GM12801 (cell line): ENCODE measurements around the gene LMNB1.

Source experiments
- CTCF ChIP-seq: IDR thresholded peaks from one replicate; pipeline ENCODE4 v1.5.1; 2011; ENCODE audit warnings: control low read depth; ENCODE audit not compliant: insufficient read length; ENCODE audit errors: extremely low read depth

The LMNB1 gene

GRCh38 chr5:126799780-126800179 is 22.8 kb downstream of the LMNB1 start:
- TF ChIP-seq CTCF = no peak

- TF ChIP-seq CTCF = no peak
Measured at GRCh38 chr5:126801174-126801991, 24.4 kb downstream of the LMNB1 start.

- TF ChIP-seq CTCF = no peak
Measured at GRCh38 chr5:126801992-126802294, 25.0 kb downstream of the LMNB1 start.

- TF ChIP-seq CTCF = no peak
Measured at GRCh38 chr5:126805063-126805462, 28.1 kb downstream of the LMNB1 start.

GRCh38 chr5:126808521-126808988 is 31.6 kb downstream of the LMNB1 start:
- TF ChIP-seq CTCF = no peak

GRCh38 chr5:126809916-126810315 is 33.0 kb downstream of the LMNB1 start:
- TF ChIP-seq CTCF = no peak

GRCh38 chr5:126810596-126811380 is 33.9 kb downstream of the LMNB1 start:
- TF ChIP-seq CTCF = no peak
